ENCODE results near the gene CAPN3.

The CAPN3 gene

GRCh38 chr15:42402455-42403205 lies 43.3 kb downstream of the CAPN3 start:
- no peak overlapping the region for H3K4me3 ChIP-seq (replicated peaks in 1 of 2; ENCODE audit: low read depth in 2 of 2, low read length in 2 of 2)

GRCh38 chr15:42403389-42403788 lies 44.1 kb downstream of the CAPN3 start:
- no peak overlapping the region for H3K4me3 ChIP-seq (replicated peaks in 1 of 2; ENCODE audit: low read depth in 2 of 2, low read length in 2 of 2)
- no peak for DNase-seq (ENCODE audit: low read depth in 2 of 2)
- no peak for TF ChIP-seq CTCF (IDR thresholded peaks at IDR 0.05; ENCODE audit: low read depth, low read length)

More at GRCh38 chr15:42402455-42403205, 43.3 kb downstream of the CAPN3 start:
- no peak for TF ChIP-seq CTCF (IDR thresholded peaks at IDR 0.05; ENCODE audit: low read depth, low read length)
- DNase-seq (ENCODE audit: low read depth in 2 of 2), result no peak

- H3K4me3 ChIP-seq (replicated peaks in 1 of 2; ENCODE audit: low read depth in 2 of 2, low read length in 2 of 2), result no peak overlapping the region
- DNase-seq (ENCODE audit: low read depth in 2 of 2), result no peak
- TF ChIP-seq CTCF (IDR thresholded peaks at IDR 0.05; ENCODE audit: low read depth, low read length), result no peak
Observed at GRCh38 chr15:42404461-42405235, 45.3 kb downstream of the CAPN3 start.

GRCh38 chr15:42405863-42406482 lies 46.7 kb downstream of the CAPN3 start:
- no peak overlapping the region for H3K4me3 ChIP-seq (replicated peaks in 1 of 2; ENCODE audit: low read depth in 2 of 2, low read length in 2 of 2)
- no peak for TF ChIP-seq CTCF (IDR thresholded peaks at IDR 0.05; ENCODE audit: low read depth, low read length)
- no peak for DNase-seq (ENCODE audit: low read depth in 2 of 2)

GRCh38 chr15:42408178-42408577 lies 48.9 kb downstream of the CAPN3 start:
- no peak overlapping the region for H3K4me3 ChIP-seq (replicated peaks in 1 of 2; ENCODE audit: low read depth in 2 of 2, low read length in 2 of 2)
- TF ChIP-seq CTCF (IDR thresholded peaks at IDR 0.05; ENCODE audit: low read depth, low read length), result no peak
- no peak for DNase-seq (ENCODE audit: low read depth in 2 of 2)

- DNase-seq (ENCODE audit: low read depth in 2 of 2), result no peak
- no peak overlapping the region for H3K4me3 ChIP-seq (replicated peaks in 1 of 2; ENCODE audit: low read depth in 2 of 2, low read length in 2 of 2)
- no peak for TF ChIP-seq CTCF (IDR thresholded peaks at IDR 0.05; ENCODE audit: low read depth, low read length)
Observed at GRCh38 chr15:42409011-42409410, 49.7 kb downstream of the CAPN3 start.
